ENCODE results near the gene NEK6. TPM values are rescaled to one million over a fixed set of nuclear protein-coding genes. Genes with fewer than 3 reads are reported as not detected.
A peak's percentile ranks its signal among the peaks of the same experiment; 100 is the strongest.

The NEK6 gene
- total and polyA plus RNA-seq, 3 experiments from 2014 or later, result 9.5 to 66.0 (median 63.0) TPM

GRCh38 chr9:124295159-124295794 is 37.5 kb downstream of the NEK6 start:
- peak overlapping the region in 1 of 8 donors; percentile 68 for H3K27ac Mint-ChIP-seq
- Histone ChIP-seq H3K4me1 (ENCODE audit: insufficient read depth, low read length) (no peaks in the 10 kb centered on the region), H3K36me3 (ENCODE audit: insufficient read depth, low read length) (no peaks in the 10 kb centered on the region), H3K9me3 (ENCODE audit: low read length) (no peaks in the 10 kb centered on the region), H3K27ac (ENCODE audit: low read depth, low read length) (no peak overlapping the region), H3K27me3 (ENCODE audit: insufficient read depth, low read length, poor library complexity, severe bottlenecking) (no peaks in the 10 kb centered on the region), H3K4me3 (ENCODE audit: low read length) (no peak overlapping the region)
- H3K36me3 Mint-ChIP-seq, result no peaks in the 10 kb centered on the region
- H3K9me3 Mint-ChIP-seq, result no peaks in the 10 kb centered on the region
- ChIA-PET POLR2A (no interaction called here), CTCF (interaction anchor here (1.0 kb wide), 1 partner anchor 10 kb away, joined by 3 read pairs; no protein-coding TSS in a partner anchor)
- H3K27me3 Mint-ChIP-seq, result no peaks in the 10 kb centered on the region
- no peak for DNase-seq
- H3K4me1 Mint-ChIP-seq, result peaks cover 31 to 38% (median 38%) of the 10 kb centered on the region in 3 donors
- H3K4me3 Mint-ChIP-seq, result no peak overlapping the region

- CTCF ChIA-PET, result no interaction called here
These were observed 38.3 kb downstream of the NEK6 start for GRCh38 chr9:124296094-124296493.

GRCh38 chr9:124296796-124297550 is 39.2 kb downstream of the NEK6 start:
- POLR2A ChIA-PET, result no interaction called here
- Histone ChIP-seq H3K9me3 (ENCODE audit: low read length) (no peaks in the 10 kb centered on the region), H3K27ac (ENCODE audit: low read depth, low read length) (no peak overlapping the region), H3K27me3 (ENCODE audit: insufficient read depth, low read length, poor library complexity, severe bottlenecking) (no peaks in the 10 kb centered on the region), H3K4me1 (ENCODE audit: insufficient read depth, low read length) (no peaks in the 10 kb centered on the region), H3K36me3 (ENCODE audit: insufficient read depth, low read length) (no peaks in the 10 kb centered on the region), H3K4me3 (ENCODE audit: low read length) (no peak overlapping the region)
- no peaks in the 10 kb centered on the region for H3K27me3 Mint-ChIP-seq
- H3K36me3 Mint-ChIP-seq, result peaks cover 0 to under 1% (median 0%) of the 10 kb centered on the region in 3 donors
- CTCF ChIA-PET, result no interaction called here
- no peak for DNase-seq
- H3K4me3 Mint-ChIP-seq, result no peak overlapping the region
- H3K9me3 Mint-ChIP-seq, result no peaks in the 10 kb centered on the region
- peaks cover 22 to 29% (median 25%) of the 10 kb centered on the region in 3 donors for H3K4me1 Mint-ChIP-seq
- peak overlapping the region in 2 of 8 donors; percentile 23 to 72 for H3K27ac Mint-ChIP-seq

More at GRCh38 chr9:124296094-124296493, 38.3 kb downstream of the NEK6 start:
- Histone ChIP-seq H3K27me3 (ENCODE audit: insufficient read depth, low read length, poor library complexity, severe bottlenecking) (no peaks in the 10 kb centered on the region), H3K27ac (ENCODE audit: low read depth, low read length) (no peak overlapping the region), H3K4me3 (ENCODE audit: low read length) (no peak overlapping the region), H3K36me3 (ENCODE audit: insufficient read depth, low read length) (no peaks in the 10 kb centered on the region), H3K9me3 (ENCODE audit: low read length) (no peaks in the 10 kb centered on the region), H3K4me1 (ENCODE audit: insufficient read depth, low read length) (no peaks in the 10 kb centered on the region)
- peak overlapping the region in 2 of 8 donors; percentile 15 to 72 for H3K27ac Mint-ChIP-seq
- H3K36me3 Mint-ChIP-seq, result no peaks in the 10 kb centered on the region
- H3K9me3 Mint-ChIP-seq, result no peaks in the 10 kb centered on the region
- H3K4me3 Mint-ChIP-seq, result no peak overlapping the region
- no peak for DNase-seq
- POLR2A ChIA-PET, result no interaction called here
- peaks cover 27 to 36% (median 34%) of the 10 kb centered on the region in 3 donors for H3K4me1 Mint-ChIP-seq
- H3K27me3 Mint-ChIP-seq, result no peaks in the 10 kb centered on the region

DNA sequence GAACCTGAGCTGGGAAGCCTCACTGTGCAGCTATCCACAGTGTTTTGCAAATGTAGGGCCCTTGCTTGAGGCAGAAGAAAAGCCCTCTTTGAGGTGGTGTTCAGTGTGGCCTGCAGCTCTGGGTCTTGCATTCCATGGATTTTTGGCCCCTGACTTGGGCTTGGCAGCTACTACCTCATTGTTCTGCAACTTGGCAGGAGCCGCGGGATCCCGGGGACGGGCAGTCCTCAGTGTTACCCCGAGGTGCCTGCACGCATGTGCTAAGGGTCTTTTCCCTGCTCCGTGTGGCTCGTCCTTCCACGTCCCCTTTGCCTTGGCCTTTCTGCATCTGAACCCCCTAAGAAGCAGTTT is 39.8 kb downstream of the NEK6 start:
- Histone ChIP-seq H3K9me3 (ENCODE audit: low read length) (no peaks in the 10 kb centered on the region), H3K36me3 (ENCODE audit: insufficient read depth, low read length) (no peaks in the 10 kb centered on the region), H3K4me1 (ENCODE audit: insufficient read depth, low read length) (no peaks in the 10 kb centered on the region), H3K27ac (ENCODE audit: low read depth, low read length) (no peak overlapping the region), H3K4me3 (ENCODE audit: low read length) (no peak overlapping the region), H3K27me3 (ENCODE audit: insufficient read depth, low read length, poor library complexity, severe bottlenecking) (no peaks in the 10 kb centered on the region)
- no peaks in the 10 kb centered on the region for H3K27me3 Mint-ChIP-seq
- H3K9me3 Mint-ChIP-seq, result no peaks in the 10 kb centered on the region
- ChIA-PET POLR2A (no interaction called here), CTCF (no interaction called here)
- DNase-seq, result no peak
- no peak overlapping the region for H3K27ac Mint-ChIP-seq
- H3K4me1 Mint-ChIP-seq, result peaks cover 20 to 28% (median 21%) of the 10 kb centered on the region in 3 donors
- peaks cover 0 to 1% (median 0%) of the 10 kb centered on the region in 3 donors for H3K36me3 Mint-ChIP-seq
- no peak overlapping the region for H3K4me3 Mint-ChIP-seq

GRCh38 chr9:124297915-124298645 is 40.3 kb downstream of the NEK6 start:
- H3K4me1 ChIP-seq (ENCODE audit: insufficient read depth, low read length), result no peaks in the 10 kb centered on the region
- no peak overlapping the region for H3K4me3 Mint-ChIP-seq

GRCh38 chr9:124298646-124299235 is 41.0 kb downstream of the NEK6 start:
- H3K4me3 Mint-ChIP-seq, result no peak overlapping the region
- Histone ChIP-seq H3K27me3 (ENCODE audit: insufficient read depth, low read length, poor library complexity, severe bottlenecking) (no peaks in the 10 kb centered on the region), H3K4me3 (ENCODE audit: low read length) (no peak overlapping the region), H3K36me3 (ENCODE audit: insufficient read depth, low read length) (no peaks in the 10 kb centered on the region), H3K9me3 (ENCODE audit: low read length) (no peaks in the 10 kb centered on the region), H3K27ac (ENCODE audit: low read depth, low read length) (no peak overlapping the region), H3K4me1 (ENCODE audit: insufficient read depth, low read length) (no peaks in the 10 kb centered on the region)
- peaks cover 0 to 8% (median 0%) of the 10 kb centered on the region in 3 donors for H3K36me3 Mint-ChIP-seq
- ChIA-PET CTCF (no interaction called here), POLR2A (no interaction called here)
- H3K27ac Mint-ChIP-seq, result peak overlapping the region in 1 of 8 donors; percentile 0
- DNase-seq, result no peak
- H3K9me3 Mint-ChIP-seq, result no peaks in the 10 kb centered on the region
- H3K4me1 Mint-ChIP-seq, result peaks cover 17 to 26% (median 17%) of the 10 kb centered on the region in 3 donors
- H3K27me3 Mint-ChIP-seq, result no peaks in the 10 kb centered on the region

More at GRCh38 chr9:124297915-124298645, 40.3 kb downstream of the NEK6 start:
- peak overlapping the region in 1 of 8 donors; percentile 57 for H3K27ac Mint-ChIP-seq
- H3K36me3 Mint-ChIP-seq, result peaks cover 0 to 4% (median 0%) of the 10 kb centered on the region in 3 donors
- no peaks in the 10 kb centered on the region for H3K27me3 ChIP-seq (ENCODE audit: insufficient read depth, low read length, poor library complexity, severe bottlenecking)
- ChIA-PET POLR2A (no interaction called here), CTCF (no interaction called here)
- no peaks in the 10 kb centered on the region for H3K27me3 Mint-ChIP-seq
- no peak overlapping the region for H3K27ac ChIP-seq (ENCODE audit: low read depth, low read length)
- H3K9me3 ChIP-seq (ENCODE audit: low read length), result no peaks in the 10 kb centered on the region
- no peaks in the 10 kb centered on the region for H3K9me3 Mint-ChIP-seq
- no peak for DNase-seq
- H3K4me3 ChIP-seq (ENCODE audit: low read length), result no peak overlapping the region
- H3K36me3 ChIP-seq (ENCODE audit: insufficient read depth, low read length), result no peaks in the 10 kb centered on the region
- peaks cover 17 to 26% (median 17%) of the 10 kb centered on the region in 3 donors for H3K4me1 Mint-ChIP-seq

GRCh38 chr9:124299515-124300090 is 41.9 kb downstream of the NEK6 start:
- POLR2A ChIA-PET, result no interaction called here

More at GRCh38 chr9:124299515-124300090, 41.9 kb downstream of the NEK6 start:
- H3K4me1 Mint-ChIP-seq, result peaks cover 12 to 20% (median 13%) of the 10 kb centered on the region in 3 donors
- CTCF ChIA-PET, result no interaction called here
- no peaks in the 10 kb centered on the region for H3K9me3 Mint-ChIP-seq
- Histone ChIP-seq H3K9me3 (ENCODE audit: low read length) (no peaks in the 10 kb centered on the region), H3K27me3 (ENCODE audit: insufficient read depth, low read length, poor library complexity, severe bottlenecking) (no peaks in the 10 kb centered on the region), H3K4me1 (ENCODE audit: insufficient read depth, low read length) (no peaks in the 10 kb centered on the region), H3K27ac (ENCODE audit: low read depth, low read length) (no peak overlapping the region), H3K4me3 (ENCODE audit: low read length) (no peak overlapping the region), H3K36me3 (ENCODE audit: insufficient read depth, low read length) (no peaks in the 10 kb centered on the region)
- H3K27me3 Mint-ChIP-seq, result no peaks in the 10 kb centered on the region
- no peak overlapping the region for H3K4me3 Mint-ChIP-seq
- DNase-seq, result no peak
- peaks cover 0 to 8% (median 0%) of the 10 kb centered on the region in 3 donors for H3K36me3 Mint-ChIP-seq
- H3K27ac Mint-ChIP-seq, result peak overlapping the region in 5 of 8 donors; percentile 0 to 66 (median 26)
